Measurements from ENCODE around the gene ZNF234.

DNA sequence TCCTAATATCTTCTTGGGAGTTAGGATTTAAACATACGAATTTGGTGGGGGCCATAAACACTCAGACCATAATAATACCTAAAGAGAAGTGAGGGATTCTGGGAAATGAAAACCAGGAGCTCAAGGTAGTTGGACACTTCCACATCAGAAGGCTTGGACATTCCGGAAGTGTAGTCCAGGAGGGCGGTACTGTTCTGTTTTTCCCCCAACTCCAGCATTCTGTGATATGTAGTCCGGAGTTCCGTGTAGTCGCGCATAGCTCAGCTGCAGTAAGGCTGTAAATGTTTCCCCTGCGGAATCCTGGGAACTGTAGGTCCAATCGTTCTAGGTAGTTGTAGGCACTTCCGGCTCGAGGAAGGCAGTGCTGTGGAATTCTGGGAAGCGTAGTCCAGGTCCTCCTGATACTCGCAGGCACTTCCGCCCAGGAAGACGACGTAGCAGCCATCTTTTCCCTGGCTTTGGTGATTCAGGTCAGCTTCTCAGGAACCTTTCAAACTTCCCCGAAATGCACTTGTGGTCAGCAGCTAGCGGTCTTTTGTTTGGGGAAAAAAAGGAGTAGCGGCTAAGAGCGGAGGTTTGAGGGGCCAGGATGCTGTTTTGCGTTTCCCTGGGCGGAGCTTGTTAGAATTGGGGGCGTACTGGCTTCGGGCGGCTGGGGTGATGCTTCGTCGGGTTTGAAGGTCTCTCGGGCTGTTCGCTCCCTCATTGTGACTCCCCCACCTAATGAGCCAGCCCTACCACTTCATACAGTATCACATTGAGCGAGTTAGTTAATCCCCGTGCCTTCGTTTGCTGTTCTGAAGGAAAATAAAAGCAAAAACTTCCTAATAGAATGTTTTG lies 23.5 kb downstream of the ZNF234 start, which contains the start of gene ZNF226:
- TF ChIP-seq, protein P1, sequence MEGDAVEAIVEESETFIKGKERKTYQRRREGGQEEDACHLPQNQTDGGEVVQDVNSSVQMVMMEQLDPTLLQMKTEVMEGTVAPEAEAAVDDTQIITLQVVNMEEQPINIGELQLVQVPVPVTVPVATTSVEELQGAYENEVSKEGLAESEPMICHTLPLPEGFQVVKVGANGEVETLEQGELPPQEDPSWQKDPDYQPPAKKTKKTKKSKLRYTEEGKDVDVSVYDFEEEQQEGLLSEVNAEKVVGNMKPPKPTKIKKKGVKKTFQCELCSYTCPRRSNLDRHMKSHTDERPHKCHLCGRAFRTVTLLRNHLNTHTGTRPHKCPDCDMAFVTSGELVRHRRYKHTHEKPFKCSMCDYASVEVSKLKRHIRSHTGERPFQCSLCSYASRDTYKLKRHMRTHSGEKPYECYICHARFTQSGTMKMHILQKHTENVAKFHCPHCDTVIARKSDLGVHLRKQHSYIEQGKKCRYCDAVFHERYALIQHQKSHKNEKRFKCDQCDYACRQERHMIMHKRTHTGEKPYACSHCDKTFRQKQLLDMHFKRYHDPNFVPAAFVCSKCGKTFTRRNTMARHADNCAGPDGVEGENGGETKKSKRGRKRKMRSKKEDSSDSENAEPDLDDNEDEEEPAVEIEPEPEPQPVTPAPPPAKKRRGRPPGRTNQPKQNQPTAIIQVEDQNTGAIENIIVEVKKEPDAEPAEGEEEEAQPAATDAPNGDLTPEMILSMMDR (IDR thresholded peaks at IDR 0.05) = no peak
- TF ChIP-seq POLR2A (IDR thresholded peaks at IDR 0.05) = peak in 1 of 2 donors; percentile 76

All from heart left ventricle (tissue), 13 donors.